ENCODE data around the gene OCEL1. TPM values are rescaled to one million over a fixed set of nuclear protein-coding genes. Genes with fewer than 3 reads are reported as not detected.

The OCEL1 gene
- total RNA-seq, 1 experiment from 2014 or later = 25.7 TPM

DNA sequence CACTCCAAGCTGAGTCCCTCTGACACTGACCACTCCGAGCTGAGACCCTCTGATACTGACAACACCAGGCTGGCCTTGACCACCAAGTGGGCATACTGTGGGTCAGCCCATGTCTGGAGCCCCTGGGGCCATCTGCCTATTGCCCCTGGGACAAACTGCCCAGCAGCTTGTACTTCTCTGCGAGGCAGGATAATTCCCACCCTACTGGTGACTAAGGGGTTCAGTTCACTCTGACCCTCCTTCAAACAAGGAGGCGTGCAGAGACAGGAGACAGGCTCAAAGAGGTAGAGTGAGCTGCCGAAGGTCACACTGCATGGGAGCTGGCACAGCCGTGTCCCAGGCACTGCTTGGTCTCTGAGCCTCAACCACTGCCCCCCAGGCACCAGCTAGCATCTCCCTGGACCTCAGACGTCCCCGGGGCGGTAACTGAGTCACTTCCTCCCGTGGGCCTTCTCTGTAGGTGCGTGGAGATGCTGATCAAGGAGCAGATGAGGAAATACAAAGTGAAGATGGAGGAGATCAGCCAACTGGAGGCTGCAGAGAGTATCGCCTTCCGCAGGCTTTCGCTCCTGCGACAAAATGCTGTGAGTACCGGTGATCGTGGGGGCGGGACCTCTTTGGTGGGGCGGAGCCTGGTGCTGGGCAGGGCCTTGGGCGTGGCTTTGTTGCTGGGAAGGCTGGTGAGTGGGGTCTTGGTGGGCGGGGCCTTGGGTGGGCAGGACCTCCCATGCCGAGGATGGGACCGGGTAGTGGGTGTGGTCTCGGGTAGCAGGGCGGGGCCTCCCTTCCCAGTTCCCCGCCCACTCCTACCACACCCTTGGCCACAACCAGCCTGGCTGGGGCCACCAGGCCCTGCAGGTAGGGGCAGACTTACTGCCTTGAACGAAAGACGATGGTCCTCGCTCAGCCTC is 16.6 kb upstream of the OCEL1 start:
- no peak overlapping the region for H2AK5ac ChIP-seq (ENCODE audit: insufficient read length, low read length)
- no peak overlapping the region for H3T11ph ChIP-seq (ENCODE audit: low read length)
- no peaks in the 10 kb centered on the region for H3K9me3 Mint-ChIP-seq
- H3K27ac ChIP-seq (ENCODE audit: insufficient read length, low read depth, low read length) = no peak overlapping the region
- no peak overlapping the region for H4K8ac ChIP-seq (replicated peaks; ENCODE audit: insufficient read length, low read depth, low read length)
- H2BK20ac ChIP-seq (ENCODE audit: low read depth, low read length, poor library complexity, severe bottlenecking) = no peak overlapping the region
- TF ChIP-seq, protein P1, sequence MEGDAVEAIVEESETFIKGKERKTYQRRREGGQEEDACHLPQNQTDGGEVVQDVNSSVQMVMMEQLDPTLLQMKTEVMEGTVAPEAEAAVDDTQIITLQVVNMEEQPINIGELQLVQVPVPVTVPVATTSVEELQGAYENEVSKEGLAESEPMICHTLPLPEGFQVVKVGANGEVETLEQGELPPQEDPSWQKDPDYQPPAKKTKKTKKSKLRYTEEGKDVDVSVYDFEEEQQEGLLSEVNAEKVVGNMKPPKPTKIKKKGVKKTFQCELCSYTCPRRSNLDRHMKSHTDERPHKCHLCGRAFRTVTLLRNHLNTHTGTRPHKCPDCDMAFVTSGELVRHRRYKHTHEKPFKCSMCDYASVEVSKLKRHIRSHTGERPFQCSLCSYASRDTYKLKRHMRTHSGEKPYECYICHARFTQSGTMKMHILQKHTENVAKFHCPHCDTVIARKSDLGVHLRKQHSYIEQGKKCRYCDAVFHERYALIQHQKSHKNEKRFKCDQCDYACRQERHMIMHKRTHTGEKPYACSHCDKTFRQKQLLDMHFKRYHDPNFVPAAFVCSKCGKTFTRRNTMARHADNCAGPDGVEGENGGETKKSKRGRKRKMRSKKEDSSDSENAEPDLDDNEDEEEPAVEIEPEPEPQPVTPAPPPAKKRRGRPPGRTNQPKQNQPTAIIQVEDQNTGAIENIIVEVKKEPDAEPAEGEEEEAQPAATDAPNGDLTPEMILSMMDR (conservative IDR thresholded peaks at IDR 0.05) = no peak
- no peak overlapping the region for H3K4me2 ChIP-seq (ENCODE audit: insufficient read depth, insufficient read length, low read length)
- no peak overlapping the region for H3K56ac ChIP-seq (ENCODE audit: insufficient read length, low read depth, low read length)
- no peak overlapping the region for H3K18ac ChIP-seq (ENCODE audit: insufficient read length, low read depth, low read length)
- H3K14ac ChIP-seq (ENCODE audit: insufficient read depth, low read length) = no peak overlapping the region
- H3K4me3 Mint-ChIP-seq = peak overlapping the region in 1 of 2 experiments; percentile 18; a peak in 3 of 5 replicates
- no peak overlapping the region for H3K9ac ChIP-seq (ENCODE audit: extremely low read depth, insufficient read length, low read length)
- no peak overlapping the region for H4K5ac ChIP-seq (ENCODE audit: insufficient read length, low read depth, low read length)
- H2BK120ac ChIP-seq (ENCODE audit: low read depth, low read length, poor library complexity, severe bottlenecking) = no peak overlapping the region
- H3K27ac Mint-ChIP-seq = peak overlapping the region in 2 of 3 experiments; percentile 10 to 94; a peak in 5 of 7 replicates
- no peak overlapping the region for H2BK15ac ChIP-seq (ENCODE audit: low read depth, low read length)
- no peaks in the 10 kb centered on the region for H3K9me3 ChIP-seq (ENCODE audit: control insufficient read depth, low read depth, low read length)
- no peak overlapping the region for H4K91ac ChIP-seq (ENCODE audit: insufficient read length, low read depth, low read length)
- no peak overlapping the region for H2AFZ ChIP-seq (ENCODE audit: low read length)
- no peaks in the 10 kb centered on the region for H3K79me1 ChIP-seq (ENCODE audit: insufficient read depth, low read depth, low read length, poor library complexity, severe bottlenecking)
- no peaks in the 10 kb centered on the region for H3K23me2 ChIP-seq (ENCODE audit: insufficient read length, low read depth, low read length, poor library complexity, severe bottlenecking)
- H3K79me2 ChIP-seq (ENCODE audit: insufficient read depth, low read length) = no peaks in the 10 kb centered on the region
- H2BK12ac ChIP-seq (ENCODE audit: insufficient read length, low read depth, low read length) = no peak overlapping the region
- H3K27me3 ChIP-seq (ENCODE audit: insufficient read depth, low read length) = no peaks in the 10 kb centered on the region
- H3K23ac ChIP-seq (ENCODE audit: insufficient read length, low read depth, low read length) = no peak overlapping the region
- H2BK5ac ChIP-seq (ENCODE audit: insufficient read length, low read length) = no peak overlapping the region
- H3K4me1 ChIP-seq (ENCODE audit: insufficient read depth, low read length) = no peaks in the 10 kb centered on the region; the same call in 1 of the 2 replicates
- no peak overlapping the region for H3K4ac ChIP-seq (ENCODE audit: low read depth, low read length)
- no CpG with 5 or more reads among the region's 28 CpGs for WGBS (ENCODE audit: extremely low coverage, insufficient read length, low lambda C conversion rate)
- peaks cover 2% of the 10 kb centered on the region for H4K20me1 ChIP-seq (ENCODE audit: control insufficient read depth, insufficient read depth, insufficient read length)
- DNase-seq = peak; percentile 98
- H3K27me3 Mint-ChIP-seq (ENCODE audit: low read depth) = no peaks in the 10 kb centered on the region
- peaks cover 7 to 16% of the 10 kb centered on the region in 2 experiments for H3K4me1 Mint-ChIP-seq
- H3K36me3 Mint-ChIP-seq (ENCODE audit: insufficient read depth in 1 of 3, low read depth in 3 of 3) = peaks cover 9 to 52% (median 29%) of the 10 kb centered on the region in 3 experiments; a peak in 6 of 7 replicates

Data from H9 (cell line).